NB4 (cell line): ENCODE results near the gene TRIM39.

Experiments used
- DNase-seq: peaks from one replicate; pipeline ENCODE4 v3.0.0; 2010; ENCODE audit warnings: low read depth
- H3K4me3 ChIP-seq: one replicate; pipeline ENCODE4 v1.5.1; 2011; ENCODE audit warnings: mild to moderate bottlenecking, low read depth, low read length, moderate library complexity
- MYC ChIP-seq: IDR thresholded peaks from 2 replicates; pipeline ENCODE4 v1.6.1; 2011; ENCODE audit warnings: low read depth, low read length
- POLR2A ChIP-seq: IDR thresholded peaks from 2 replicates; pipeline ENCODE4 v1.6.1; 2011; ENCODE audit warnings: mild to moderate bottlenecking; ENCODE audit not compliant: insufficient read length; ENCODE audit errors: extremely low read depth
- TF ChIP-seq, protein P1 (sequence below): IDR thresholded peaks from one replicate; pipeline ENCODE4 v1.5.1; 2012; ENCODE audit warnings: low read depth, low read length
- TF ChIP-seq, protein P2 (sequence below): IDR thresholded peaks from 2 replicates; pipeline ENCODE4 v1.6.1; 2011; ENCODE audit warnings: low read depth, low read length

Gene TRIM39

DNA sequence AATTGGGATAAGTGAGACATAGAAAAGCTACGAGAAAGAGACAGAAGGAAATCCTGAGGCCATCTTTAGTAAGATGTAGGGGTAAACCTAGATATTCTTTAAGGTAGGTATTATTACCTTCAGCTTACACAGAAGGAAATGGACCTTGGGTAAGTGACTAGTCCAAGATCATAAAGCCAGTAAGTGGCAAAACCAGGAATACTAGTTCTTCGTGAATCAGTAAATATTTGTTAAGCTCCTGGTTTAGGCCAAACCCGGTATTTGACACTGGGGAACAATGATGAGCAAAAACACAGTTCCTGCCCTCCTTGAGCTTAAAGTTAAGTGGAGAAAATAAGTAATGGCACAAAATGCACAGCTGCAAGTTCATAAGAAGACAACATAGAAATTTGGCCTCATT, 5.3 kb downstream of the TRIM39 start:
- TF ChIP-seq, protein P1, sequence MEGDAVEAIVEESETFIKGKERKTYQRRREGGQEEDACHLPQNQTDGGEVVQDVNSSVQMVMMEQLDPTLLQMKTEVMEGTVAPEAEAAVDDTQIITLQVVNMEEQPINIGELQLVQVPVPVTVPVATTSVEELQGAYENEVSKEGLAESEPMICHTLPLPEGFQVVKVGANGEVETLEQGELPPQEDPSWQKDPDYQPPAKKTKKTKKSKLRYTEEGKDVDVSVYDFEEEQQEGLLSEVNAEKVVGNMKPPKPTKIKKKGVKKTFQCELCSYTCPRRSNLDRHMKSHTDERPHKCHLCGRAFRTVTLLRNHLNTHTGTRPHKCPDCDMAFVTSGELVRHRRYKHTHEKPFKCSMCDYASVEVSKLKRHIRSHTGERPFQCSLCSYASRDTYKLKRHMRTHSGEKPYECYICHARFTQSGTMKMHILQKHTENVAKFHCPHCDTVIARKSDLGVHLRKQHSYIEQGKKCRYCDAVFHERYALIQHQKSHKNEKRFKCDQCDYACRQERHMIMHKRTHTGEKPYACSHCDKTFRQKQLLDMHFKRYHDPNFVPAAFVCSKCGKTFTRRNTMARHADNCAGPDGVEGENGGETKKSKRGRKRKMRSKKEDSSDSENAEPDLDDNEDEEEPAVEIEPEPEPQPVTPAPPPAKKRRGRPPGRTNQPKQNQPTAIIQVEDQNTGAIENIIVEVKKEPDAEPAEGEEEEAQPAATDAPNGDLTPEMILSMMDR = no peak
- TF ChIP-seq, protein P2, sequence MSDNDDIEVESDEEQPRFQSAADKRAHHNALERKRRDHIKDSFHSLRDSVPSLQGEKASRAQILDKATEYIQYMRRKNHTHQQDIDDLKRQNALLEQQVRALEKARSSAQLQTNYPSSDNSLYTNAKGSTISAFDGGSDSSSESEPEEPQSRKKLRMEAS = no peak
- TF ChIP-seq POLR2A = no peak
- no peak for TF ChIP-seq MYC
- no peak overlapping the region for H3K4me3 ChIP-seq
- DNase-seq = no peak

DNA sequence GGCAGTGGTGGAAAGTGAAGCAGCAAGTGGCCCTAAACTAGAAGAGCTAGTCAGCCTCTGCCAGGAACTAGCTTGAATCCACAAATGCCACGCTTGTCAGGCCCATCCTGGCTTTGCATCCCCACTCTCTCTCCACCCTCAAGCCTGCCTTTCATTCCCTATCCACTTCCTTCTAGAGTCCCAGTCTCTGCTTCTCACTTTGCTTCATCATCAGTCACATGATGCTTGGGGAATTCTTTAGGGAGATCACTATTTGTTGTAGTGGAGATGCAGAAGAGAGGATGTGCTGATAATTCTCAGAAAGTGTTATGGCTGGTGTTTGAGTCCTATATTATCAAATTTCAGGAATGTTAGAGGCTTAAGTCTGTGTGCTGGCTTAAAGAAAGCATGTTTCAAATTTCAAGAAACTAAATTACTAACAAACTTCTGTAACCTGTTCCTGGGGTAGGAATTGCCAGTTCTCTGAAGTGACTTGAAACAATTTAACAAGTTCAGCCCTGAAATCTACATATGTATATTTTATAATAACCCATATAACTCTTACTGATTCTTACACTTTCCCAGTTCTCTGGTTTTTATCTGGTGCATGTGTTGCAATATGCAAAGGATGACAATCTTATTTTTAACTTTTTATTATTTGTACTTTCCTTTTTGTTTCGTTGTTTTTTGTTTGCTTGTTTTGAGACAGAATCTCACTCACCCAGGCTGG, 7.5 kb downstream of the TRIM39 start:
- no peak for DNase-seq
- H3K4me3 ChIP-seq = no peak overlapping the region
- TF ChIP-seq, protein P1 = no peak
- TF ChIP-seq MYC = no peak

DNA sequence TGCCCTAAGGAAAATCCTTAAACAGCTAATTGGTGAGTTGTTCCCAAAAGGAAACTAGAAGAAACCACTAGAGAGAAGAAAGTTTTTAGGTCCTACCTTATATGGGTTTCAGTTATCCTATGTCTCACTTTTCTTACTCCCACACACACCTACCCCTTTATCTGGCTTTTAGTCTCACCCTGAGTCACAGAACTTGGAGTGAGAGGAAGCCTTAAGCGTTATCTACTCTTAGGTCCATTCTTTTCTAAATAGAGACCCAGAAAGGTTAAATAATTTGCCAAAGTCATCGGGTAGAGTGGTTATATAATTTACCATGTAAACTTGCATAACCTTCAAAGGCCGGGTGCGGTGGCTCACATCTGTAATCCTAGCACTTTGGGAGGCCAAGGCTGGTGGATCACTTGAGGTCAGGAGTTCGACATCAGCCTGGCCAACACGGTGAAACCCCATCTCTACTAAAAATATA, 13.9 kb downstream of the TRIM39 start:
- TF ChIP-seq, protein P1 = no peak
- TF ChIP-seq POLR2A = no peak
- TF ChIP-seq MYC = no peak
- TF ChIP-seq, protein P2 = no peak
- no peak overlapping the region for H3K4me3 ChIP-seq
- DNase-seq = no peak

DNA sequence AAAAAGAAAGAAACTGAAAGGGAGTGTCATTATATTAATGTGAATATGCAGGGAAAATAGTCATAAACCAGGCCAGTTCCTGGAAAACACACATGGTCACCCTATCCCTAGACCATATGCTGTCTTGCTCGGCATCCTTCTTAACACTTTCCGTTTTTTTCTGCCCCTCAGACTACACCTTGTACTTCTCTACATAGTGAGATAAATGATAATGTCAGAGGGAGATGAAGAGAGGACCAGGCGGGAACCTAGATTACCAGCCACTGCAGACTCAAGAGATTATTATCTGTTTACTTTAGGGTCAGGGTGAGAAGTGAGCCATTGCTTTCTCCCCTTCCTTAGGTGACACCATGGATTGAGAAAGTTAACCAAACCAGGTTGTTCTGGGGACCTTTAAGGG, 14.5 kb downstream of the TRIM39 start:
- H3K4me3 ChIP-seq = no peak overlapping the region
- no peak for TF ChIP-seq MYC
- TF ChIP-seq, protein P1 = no peak
- TF ChIP-seq, protein P2 = no peak
- TF ChIP-seq POLR2A = no peak
- DNase-seq = no peak

DNA sequence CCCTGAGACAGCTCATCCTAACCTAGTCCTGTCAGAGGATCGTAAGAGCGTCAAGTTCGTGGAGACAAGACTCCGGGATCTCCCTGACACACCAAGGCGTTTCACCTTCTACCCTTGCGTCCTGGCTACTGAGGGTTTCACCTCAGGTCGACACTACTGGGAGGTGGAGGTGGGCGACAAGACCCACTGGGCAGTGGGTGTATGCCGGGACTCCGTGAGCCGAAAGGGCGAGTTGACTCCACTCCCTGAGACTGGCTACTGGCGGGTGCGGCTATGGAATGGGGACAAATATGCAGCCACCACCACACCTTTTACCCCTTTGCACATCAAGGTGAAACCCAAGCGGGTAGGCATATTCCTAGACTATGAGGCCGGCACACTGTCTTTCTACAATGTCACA, 15.0 kb downstream of the TRIM39 start:
- no peak for DNase-seq
- H3K4me3 ChIP-seq = no peak overlapping the region
- TF ChIP-seq, protein P1 = no peak
- TF ChIP-seq, protein P2 = no peak
- no peak for TF ChIP-seq MYC
- TF ChIP-seq POLR2A = no peak

DNA sequence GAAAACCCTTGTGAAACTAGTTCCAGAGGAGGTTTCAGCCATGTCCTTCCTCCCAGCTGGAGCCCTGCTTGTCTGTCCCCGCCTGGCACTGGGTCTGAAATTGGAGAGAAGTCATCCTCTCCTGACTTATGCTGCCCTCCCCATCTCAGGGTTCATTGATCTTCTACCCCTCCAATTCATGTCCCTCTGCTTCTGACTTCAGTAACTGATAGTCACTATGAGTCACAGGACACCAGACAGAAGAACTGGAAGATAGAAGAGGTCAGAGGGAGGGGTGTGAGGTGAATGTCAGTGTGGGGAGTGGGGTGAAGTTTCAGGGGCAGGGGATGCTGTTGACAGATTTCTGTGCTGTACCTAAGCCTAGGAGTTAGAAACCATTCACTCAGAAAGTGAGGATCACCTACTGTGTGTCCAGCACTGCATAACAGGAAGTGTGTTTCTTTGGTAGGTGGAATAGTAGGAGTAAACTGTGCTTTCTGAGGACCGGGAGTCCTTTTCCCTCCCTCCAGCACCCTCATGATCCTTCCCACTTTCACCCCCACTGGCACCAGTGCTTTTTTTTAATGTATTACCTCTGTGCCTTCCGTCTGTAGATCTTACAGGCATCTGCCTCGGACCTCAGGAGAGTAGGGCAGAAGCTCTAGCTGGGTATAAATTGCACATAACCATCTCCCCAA, 17.6 kb downstream of the TRIM39 start:
- no peak for TF ChIP-seq MYC
- TF ChIP-seq, protein P1 = no peak
- TF ChIP-seq, protein P2 = no peak
- TF ChIP-seq POLR2A = no peak
- H3K4me3 ChIP-seq = peak overlapping the region; percentile 30
- no peak for DNase-seq
